Cardiac fibroblast (primary cell): ENCODE results near the gene HAUS8.

Source experiments
- DNase-seq, 2 donors: peaks; one replicate each; pipeline versions ENCODE4 v3.0.0 to v3.0.0-alpha.2; 2010; ENCODE audit warnings: low read depth in 2 of 2
- H3K4me3 ChIP-seq, 2 donors: replicated peaks in 1 of 2; 1 replicate in 1 of 2; 2 replicates in 1 of 2; pipeline ENCODE4 v1.5.1; 2011; ENCODE audit warnings: low read depth in 2 of 2, low read length in 2 of 2, mild to moderate bottlenecking in 2 of 2, moderate library complexity in 1 of 2
- TF ChIP-seq, protein P1 (sequence below): IDR thresholded peaks from one replicate; pipeline ENCODE4 v1.5.1; 2011; ENCODE audit warnings: low read depth, mild to moderate bottlenecking, low read length, inconsistent platforms

HAUS8 gene

DNA sequence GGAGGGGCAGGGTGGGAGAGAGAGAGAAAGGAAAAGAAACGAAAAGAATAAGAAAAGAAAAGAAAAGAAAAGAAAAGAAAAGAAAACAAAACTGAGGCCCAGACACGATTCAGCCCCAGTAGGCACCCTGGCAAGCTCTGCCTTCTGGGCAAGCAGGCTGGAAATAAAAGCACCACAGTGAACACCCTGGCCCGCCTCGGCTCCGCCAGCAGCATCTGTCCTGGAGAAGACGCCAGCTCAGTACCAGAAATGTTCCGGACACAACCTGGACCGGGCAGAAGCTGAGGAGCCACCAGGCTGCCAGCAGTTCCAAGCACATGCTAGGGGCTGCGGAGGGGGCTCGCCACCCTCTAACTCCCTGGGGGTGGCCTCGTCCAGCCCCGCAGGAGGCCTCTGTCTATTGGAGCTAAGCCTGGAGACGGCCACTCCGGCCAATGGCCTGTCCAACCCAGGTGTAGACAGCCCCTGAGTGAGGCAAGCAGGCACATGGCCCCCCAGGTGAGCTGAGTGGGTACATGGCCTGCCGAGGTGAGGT lies 37.2 kb downstream of the HAUS8 start:
- TF ChIP-seq, protein P1, sequence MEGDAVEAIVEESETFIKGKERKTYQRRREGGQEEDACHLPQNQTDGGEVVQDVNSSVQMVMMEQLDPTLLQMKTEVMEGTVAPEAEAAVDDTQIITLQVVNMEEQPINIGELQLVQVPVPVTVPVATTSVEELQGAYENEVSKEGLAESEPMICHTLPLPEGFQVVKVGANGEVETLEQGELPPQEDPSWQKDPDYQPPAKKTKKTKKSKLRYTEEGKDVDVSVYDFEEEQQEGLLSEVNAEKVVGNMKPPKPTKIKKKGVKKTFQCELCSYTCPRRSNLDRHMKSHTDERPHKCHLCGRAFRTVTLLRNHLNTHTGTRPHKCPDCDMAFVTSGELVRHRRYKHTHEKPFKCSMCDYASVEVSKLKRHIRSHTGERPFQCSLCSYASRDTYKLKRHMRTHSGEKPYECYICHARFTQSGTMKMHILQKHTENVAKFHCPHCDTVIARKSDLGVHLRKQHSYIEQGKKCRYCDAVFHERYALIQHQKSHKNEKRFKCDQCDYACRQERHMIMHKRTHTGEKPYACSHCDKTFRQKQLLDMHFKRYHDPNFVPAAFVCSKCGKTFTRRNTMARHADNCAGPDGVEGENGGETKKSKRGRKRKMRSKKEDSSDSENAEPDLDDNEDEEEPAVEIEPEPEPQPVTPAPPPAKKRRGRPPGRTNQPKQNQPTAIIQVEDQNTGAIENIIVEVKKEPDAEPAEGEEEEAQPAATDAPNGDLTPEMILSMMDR: no peak
- DNase-seq: no peak
- H3K4me3 ChIP-seq: no peak overlapping the region

DNA sequence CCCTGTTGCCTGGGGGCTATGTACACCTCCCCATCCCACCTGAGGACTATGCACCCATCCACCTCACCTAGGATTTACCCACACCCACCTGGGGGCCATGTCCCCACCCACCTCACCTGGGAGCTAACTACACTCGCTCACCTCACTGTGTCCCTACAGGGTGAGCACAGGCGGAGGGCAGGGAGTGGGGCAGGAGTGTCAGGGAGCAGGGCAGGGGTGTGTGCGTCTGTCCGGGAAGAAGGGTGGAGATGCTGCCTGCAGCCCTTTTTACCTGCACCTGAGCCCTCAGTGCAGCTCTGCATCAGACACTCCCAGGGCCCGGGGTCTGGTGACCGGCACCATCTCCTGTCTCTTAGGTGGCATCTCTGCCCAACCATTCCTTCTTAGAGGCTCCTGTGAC lies 38.1 kb downstream of the HAUS8 start:
- no peak for DNase-seq
- no peak overlapping the region for H3K4me3 ChIP-seq
- TF ChIP-seq, protein P1: no peak

DNA sequence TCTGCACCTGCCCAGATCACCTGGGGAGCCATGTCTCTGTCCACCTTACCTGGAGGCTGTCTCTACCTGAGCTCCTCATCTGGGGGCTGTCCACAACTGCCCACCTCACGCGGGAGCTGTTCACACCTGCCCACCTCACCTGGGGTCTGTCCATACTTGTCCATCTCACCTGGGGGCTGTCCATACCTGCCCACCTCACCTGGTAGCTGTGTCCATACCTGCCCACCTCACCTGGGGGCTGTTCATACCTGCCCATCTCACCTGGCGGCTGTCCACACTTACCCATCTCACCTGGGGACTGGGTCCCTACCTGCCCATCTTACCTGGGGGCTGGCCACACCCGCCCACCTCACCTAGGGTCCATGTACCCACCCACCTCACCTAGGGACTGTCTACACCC lies 38.6 kb downstream of the HAUS8 start:
- TF ChIP-seq, protein P1: no peak
- no peak overlapping the region for H3K4me3 ChIP-seq
- DNase-seq: no peak

DNA sequence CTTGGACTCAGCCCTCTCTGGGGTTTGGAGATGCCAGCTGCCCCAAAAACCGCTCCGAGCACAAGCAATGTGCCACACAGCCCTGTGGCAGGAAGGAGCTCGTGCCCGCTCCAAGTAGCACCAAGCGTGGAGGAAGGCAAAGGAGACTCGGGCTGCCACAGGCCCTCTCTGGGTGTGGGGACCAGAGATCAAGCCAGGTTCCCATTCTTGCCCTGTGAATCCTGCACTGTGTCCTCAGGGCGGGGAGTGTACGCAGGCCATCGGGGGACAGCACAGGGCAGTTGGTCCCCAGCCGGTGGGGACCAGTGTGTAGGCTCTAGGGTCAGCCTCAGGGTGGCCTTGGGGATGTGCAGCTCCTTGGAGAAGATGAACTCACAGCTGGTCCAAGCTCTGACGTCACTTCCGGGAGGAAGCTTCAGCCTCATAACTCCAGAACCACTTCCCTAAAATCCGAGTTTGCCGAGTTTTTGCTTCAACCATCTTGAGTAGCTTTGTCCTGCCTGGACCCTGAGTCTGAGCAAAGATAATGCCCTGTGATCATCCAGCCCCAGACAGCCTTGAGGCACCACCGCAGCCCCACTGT lies 39.3 kb downstream of the HAUS8 start:
- TF ChIP-seq, protein P1: no peak
- DNase-seq: no peak
- no peak overlapping the region for H3K4me3 ChIP-seq

DNA sequence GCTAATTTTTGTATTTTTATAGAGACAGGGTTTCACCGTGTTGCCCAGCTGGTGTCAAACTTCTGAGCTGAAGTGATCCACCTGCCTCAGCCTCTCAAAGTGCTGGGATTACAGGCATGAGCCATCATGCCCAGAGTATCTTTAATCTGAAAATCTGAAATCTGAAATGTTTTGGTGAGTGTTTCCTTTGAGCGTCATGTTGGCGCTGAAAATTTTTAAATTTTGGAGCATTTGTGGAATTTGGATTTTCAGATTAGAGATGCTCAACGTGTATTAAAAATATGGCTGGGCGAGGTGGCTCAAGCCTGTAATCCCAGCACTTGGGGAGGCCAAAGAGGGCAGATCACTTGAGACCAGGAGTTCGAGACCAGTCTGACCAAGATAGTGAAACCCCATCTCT lies 43.5 kb downstream of the HAUS8 start:
- DNase-seq: no peak
- TF ChIP-seq, protein P1: no peak
- H3K4me3 ChIP-seq: no peak overlapping the region

DNA sequence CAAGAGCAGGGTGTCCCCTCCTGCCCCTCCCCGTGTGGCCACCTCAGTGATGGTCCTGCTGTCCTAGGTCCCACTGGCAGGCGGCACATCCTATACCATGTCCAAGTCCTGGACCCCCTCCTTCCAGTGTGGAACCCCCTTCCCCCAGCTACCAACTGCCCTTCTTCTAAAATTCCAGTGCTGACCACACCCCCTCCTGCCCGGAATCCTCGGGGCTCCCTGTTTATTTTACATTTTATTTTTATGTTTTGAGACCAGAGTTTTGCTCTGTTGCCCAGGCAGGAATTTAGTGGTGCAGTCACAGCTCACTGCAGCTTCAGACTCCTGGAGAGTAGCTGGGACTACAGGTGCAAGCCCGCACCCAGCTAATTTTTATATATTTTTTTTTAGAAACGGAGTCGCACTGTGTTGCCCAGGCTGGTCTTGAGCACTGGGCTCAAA lies 47.7 kb downstream of the HAUS8 start:
- no peak overlapping the region for H3K4me3 ChIP-seq
- TF ChIP-seq, protein P1: no peak
- DNase-seq: no peak
